Measurements from ENCODE around the gene LRRC74A.
A peak's percentile ranks its signal among the peaks of the same experiment; 100 is the strongest.
"Not testable (repeated sequence)": the region's sequence is repeated elsewhere in the genome, so short reads cannot be mapped to it uniquely, and the experiment has no call there.

Gene LRRC74A

DNA sequence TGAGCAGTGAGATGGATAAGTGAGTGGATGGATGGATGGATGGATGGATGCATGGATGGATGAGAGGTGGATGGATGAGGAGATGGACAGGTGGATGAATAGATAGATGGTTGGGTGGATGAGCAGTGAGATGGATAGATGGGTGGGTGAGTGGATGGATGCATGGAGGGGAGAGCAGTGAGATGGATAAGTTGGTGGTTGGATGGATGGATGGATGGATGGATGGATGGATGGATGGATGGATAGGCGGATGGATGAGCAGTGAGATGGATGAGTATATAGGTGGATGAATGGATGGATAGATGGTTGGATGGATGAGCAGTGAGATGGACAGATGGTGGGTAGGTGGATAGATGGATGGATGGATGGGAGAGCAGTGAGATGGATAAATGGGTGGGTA is 30.6 kb downstream of the LRRC74A start:
- DNase-seq = no peak

DNA sequence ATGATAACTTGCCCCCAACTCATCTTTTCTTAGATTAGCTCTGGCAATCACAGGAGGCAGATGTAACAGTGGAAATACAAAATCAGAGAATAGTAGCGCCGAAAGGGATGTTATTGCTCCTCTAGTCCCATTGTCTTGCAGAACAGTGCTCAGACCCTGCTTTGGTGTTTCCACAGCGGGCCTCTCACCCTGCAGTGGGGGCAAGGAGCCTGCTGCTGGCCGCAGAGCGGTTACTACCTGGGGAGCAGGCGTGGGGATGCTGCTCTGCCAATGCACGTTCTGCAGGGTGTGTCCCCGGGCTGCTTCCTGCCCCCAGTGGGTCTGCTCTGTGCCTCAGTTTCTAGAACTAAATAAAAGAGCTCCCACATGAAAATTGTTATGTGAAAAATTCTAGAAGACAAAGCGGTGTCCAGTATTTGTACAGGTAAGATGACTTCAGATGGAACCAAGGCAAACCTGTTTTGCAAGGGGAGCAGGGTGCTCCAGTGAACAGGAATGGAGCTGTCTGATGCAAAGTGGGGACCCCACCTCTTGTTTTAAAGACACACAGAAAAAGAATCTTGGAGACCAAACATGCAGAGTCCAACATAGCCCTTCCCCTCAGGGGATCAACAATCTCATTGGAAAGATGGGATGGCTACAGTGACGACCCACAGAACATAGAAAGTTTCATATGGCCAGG is 35.5 kb downstream of the LRRC74A start:
- DNase-seq = no peak

DNA sequence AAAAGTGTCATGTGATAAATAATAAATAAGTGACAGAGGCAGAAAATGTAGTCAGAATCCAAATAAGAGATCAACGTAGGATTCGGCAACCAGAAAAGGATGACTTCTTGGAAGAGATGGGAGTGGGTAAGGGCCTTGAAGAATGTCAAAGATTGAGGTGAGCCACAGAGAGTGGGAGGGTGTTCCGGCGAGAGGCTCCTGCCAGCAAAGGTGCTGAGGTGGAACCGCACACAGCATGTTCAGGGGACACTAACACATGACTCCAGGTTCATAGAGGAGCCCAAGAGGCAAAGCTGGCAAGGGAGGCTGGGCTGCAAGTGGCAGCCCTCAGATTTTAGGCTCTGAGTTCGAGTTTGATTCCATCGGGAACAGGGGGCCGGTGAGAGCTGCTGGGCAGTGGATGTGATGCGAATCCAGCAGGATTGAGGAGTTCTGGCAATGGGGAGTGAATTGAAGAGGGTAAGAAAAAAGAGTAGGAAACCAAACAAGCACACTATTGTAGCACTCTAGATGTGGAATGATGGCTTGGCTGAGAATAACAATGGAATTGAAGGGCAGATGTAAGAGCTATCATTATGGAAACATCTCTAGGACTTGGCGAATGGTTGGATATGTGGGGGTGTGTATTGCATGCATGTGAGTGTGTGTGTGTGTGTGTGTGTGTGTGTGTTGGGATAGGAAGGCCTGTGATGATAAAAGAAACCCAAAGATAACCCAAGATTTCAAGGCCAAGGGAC is 36.5 kb downstream of the LRRC74A start:
- no peak for DNase-seq

DNA sequence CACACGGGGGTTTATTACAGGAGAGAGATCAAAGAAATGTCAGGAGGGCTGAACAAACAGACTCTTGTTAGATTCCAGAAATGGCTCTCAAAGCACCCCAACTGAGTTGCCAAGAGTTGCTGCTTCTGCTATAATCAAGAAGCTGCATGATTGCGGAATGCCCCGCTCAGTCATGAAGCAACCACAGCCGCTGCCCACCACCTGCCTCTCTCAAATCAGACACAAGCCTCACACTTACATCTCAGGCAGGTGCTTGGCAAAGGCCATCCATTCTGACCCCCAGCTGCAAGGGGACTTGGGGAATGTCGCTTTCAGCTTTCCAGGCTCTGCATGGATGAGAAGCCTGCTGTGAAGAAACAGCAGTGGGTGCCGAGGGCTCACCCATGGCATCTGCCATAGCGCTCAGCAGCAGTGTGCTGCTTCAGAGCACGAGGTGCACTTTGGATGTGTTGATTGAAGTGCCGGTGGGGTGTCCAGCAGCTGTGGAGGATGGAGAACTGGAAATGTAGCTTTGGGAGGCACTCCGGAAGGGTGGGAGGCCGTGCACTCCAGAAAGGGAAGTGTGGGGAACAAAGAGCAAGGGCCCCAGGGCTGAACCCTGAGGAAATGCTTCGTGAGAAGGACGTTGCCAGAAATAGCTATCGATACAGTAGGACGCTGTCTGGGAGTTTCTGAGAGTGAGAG is 37.7 kb downstream of the LRRC74A start:
- DNase-seq = peak; percentile 29

DNA sequence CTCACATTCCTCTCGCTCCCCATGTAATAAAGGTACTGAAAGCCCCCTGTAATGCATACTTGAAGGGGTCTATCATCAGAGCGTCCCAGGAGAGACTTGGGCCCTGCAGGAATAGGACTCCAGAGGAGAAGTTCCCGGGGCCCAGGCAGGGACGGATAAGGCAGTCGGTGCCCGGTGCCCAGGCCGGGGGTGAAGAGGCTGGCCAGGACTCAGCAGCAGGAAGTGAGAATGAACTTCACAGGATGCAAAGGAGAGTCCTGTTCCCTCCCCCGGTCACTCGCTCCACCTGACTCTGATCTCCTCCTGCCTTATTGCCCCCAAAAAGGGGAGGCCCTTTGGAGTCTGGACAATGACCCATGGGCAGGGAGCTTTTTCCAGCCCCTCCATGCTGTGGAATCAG is 40.2 kb downstream of the LRRC74A start:
- DNase-seq = no peak

DNA sequence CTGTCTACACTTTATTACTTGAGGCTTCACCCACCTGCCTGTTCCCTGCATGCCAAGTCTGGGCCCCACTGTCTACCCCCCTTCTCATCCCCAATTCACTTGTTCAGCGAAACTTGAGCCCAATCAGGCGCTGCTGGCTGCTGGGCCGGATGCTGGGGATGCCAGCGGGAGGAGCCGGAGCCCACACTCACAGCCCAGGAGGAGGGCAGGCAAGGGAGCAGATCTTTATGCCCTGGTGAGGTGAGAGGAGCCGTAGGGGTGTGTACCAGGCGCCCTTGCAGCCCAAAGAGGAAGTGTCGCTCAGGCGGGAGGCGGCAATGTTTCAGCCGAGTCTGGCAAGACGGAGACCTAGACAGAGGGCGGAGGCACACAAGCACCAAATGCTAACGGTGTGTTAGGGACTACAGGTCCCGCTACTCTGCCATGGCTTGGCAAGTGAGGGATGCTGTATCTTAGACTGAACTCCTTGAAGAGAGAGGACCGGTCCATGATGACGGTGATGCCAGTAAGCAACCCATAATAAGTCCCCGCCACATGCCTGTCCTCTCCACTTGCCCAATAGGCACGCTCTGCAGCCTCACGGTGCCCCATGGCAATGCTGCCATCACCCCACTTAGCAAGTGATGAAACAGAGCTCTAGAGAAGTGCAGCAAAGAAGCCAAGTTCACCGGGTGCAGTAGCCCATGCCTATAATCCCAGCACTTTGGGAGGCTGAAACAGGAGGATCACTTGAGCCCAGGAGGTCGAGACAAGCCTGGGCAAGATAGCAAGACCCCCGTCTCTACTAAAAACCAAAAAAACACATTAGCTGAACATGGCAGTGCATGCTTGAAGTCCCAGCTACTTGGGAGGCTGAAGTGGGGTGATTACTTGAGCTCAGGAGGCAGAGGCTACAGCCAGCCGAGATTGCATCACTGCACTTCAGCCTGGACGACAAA is 41.6 kb downstream of the LRRC74A start:
- DNase-seq = no peak

DNA sequence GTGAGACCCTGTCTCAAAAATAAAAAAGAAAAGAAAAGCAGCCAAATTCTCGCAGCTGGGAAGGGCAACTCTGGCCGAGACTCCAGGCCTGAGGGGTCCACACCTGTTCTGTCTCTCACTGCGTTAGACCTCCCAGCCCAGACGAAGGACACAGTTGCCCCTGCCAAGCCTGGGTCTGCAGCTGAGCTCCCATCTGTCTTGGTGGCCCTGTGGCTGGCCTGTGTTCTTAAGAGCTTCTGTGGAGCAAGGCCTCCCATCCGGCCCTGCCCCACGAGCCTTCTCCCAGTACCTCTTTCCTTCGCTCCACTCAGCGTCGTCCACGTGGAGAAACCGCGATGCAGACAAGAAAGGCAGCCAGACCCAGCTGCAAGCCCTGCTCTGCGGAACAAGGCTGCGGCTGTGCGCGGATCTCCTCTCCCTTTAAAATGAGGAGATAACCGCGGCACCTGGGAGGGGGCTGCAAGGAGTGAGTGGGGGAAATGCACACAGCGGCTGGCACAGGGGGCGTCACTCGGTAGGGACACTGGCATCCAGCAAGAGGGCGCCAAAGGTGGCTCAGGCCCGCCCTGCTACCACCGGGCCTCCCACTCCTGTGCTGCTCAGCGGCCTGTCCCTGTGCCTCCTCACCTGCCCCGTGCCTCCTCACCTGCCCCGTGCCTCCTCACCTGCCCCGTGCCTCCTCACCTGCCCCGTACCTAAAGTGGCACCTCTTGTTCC is 42.4 kb downstream of the LRRC74A start:
- DNase-seq = no peak

DNA sequence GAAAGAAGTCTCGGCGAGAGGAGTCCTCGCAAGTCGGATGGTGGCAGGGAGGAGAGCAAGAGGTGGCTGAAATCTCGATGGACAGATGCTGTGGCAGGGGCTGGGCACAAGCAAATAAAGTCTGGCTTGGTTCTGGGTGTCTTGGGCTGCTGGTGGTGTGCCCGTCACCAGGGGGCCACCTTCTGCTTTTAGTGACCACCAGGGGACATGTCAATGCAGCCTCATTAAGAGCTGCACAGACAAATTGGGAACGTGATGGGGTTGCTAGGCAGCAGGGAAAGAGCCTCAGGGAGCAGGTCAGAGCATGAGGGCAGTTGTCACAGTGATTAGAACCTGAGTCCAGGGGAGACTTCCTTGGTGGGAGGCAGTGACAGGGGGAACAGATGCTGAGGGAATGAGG is 44.0 kb downstream of the LRRC74A start:
- DNase-seq = no peak

DNA sequence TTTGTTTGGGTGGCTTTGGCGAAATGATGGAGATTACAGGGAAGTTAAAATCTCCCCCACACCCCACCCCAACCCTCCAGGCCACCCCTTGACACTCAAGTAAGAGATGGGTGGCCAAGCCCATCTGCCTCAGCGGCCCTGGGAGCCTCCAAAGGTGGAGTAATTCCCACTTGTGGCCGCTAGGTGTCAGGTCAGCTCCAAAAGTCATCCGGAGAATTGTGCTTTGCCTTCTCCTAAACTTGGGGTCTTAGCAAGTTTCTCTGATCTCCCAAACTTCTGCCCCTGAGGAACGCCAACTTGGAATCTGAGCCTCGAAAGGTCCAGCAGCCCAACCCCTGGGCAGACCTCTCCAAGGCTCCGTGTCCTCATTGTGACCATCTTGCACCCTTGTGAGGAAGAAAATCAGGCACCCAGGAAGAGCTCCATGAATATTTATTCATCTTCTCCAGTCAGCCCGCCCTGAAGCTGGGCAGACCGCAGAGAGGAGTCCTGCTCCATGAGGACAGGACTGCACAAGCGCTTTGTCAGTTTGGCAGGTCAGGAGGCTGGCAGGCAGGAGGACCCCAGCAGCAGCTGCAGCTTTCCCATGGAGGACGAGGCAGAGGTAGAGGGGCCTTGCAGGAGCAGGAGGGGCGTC is 46.7 kb downstream of the LRRC74A start:
- DNase-seq = peak; percentile 7

DNA sequence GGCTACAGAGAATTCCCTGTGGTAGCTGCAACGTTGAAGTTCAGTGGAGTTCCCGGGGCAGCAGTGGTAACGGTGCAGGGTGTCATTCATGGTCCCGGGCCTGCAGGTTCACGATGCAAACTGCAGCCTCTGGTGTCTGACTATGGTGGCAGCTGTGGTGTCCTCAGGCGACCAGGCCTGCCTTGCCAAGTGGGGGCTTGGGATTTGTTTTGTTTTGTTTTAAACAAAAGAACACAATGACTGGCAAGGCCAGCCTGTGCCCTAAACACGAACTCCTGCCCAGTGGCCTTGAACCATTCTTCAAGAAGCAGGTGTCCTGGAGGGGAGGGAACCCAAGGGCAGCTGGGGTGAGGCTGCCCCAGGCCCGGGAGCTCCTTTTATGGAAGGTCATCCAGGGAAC is 48.5 kb downstream of the LRRC74A start:
- no peak for DNase-seq

DNA sequence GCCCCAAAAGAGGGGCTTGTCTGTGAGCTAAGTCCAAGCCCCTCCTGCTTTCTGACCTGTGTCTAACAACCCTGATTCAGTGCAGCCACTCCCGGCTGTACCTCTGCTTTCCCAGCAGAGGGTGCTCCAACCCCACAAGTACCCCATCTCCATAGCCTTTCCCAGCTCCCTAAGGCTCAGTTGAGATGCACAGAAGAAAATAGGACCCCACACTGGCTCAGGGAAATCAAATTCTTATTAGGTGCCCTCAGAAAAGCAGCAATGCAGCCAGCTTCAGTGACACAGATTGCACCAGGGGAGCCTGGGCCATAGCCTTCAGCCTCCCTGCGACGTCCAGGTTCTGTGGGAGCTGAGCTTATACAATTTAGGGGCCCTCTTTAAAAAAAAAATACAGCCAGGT is 49.9 kb downstream of the LRRC74A start:
- DNase-seq = peak; percentile 15

DNA sequence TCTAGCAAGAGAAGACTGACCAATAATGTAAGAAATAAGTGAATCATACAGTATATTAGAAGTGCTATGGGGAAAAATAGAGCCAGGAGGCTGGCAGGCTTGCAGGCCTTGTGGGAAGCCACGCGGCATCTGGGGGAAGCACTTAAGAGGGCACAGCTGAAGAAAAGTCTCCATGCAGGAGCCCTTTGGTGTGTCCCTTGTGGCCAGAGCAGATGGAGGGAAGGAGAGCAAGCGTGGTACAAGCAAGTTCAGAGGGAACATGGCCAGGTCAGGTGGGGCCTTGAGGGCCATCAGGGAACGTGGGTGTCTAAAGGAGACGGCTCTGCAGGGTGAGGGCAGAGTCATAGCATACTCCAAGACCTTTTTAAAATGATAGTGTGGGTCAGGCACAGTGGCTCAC is 51.7 kb downstream of the LRRC74A start:
- DNase-seq = no peak

DNA sequence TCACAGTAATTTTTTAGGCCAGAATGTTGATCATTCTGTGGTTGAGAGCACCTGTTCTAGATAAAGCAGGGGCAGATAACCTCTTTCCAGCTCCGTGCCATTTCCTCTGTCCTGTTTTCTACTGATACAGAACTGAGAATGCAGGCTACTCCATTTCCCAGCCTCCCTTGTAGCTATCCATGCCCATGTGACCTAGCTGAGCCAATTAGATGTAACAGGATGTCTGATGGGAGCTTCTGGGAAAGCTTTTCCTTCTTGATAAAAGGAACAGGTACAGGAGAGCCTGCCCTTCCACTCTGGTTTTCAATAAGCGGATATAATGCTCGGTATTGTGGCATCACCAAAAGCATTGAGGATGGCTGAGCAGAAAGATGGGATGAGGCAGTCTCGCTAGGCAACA is 54.2 kb downstream of the LRRC74A start:
- DNase-seq = no peak

DNA sequence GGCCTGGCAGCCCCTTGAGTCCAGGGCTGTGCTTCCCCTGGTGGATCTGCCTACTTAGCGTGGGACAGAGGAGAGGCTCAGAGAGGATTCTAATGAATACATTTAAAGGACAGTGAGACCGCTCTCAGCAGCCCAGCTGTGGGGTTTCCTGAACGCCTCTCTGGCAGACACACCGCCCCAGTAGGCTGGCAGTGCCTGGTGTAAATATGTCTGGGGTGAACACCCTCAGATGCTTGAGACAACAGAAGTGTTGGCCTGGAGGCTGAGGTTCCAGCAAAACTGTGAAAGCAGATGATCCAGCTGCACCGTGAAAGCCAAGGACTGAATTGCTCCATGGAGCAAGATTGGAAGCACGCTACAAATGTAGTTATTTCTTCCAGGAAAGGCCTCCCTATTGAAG is 55.1 kb downstream of the LRRC74A start:
- no peak for DNase-seq

DNA sequence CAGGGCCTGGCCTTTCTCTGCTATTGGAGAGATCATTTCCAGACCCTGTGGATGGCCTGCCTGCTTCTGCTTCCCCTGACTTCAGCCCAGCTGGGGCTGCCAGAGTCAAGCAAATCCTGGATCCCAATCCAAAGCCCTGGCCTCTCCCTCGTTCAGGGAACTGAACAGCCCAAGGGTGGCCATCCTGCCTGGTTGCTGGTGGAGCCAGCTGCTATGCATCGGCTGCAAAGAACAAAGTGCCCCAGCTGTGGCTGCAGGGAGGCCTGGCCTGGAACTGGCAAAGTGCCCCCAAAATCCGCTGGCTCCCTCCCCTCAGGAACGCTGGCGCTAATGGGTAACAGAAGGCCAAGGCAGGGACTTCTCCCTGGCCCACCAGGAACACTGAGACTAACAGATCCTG is 56.4 kb downstream of the LRRC74A start:
- DNase-seq = no peak

DNA sequence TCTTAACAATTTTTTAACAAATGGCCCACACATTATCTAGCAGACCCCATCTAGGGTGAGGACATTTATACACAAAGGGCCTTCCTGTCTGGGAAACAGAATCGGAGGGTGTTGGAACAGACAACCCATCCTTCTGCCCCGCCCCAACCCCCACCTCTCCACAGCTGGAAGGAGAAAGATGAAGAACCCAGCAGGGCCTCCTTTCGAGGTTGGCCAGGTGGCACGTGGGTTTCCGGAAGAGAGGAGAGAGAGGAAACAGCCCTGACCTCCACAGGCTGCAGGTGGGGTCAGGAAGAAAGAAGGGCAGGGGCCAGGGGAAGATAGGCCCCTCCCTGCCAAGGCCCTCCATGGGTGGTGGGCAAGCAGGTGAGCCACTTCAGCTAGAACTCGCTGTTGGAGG is 57.2 kb downstream of the LRRC74A start:
- DNase-seq = no peak

DNA sequence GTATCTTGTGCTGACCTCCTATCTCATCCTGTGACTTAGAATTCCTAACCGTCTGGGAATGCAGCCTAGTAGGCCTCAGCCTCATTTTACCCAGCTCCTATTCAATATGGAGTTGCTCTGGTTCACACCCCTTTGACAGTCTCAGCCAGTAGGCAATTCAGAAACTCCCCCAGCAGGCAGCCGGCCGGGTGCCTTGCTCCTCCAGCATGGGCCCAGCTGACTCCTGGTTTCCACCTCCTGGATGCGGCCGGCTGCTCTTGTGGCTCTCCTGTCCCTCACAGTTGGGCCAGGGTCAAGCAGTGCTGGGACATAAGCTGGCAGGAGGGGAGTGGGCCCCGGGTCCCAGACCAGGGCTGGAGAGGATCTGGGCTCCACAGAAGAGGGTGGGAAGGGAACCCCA is 58.2 kb downstream of the LRRC74A start:
- DNase-seq = no peak

DNA sequence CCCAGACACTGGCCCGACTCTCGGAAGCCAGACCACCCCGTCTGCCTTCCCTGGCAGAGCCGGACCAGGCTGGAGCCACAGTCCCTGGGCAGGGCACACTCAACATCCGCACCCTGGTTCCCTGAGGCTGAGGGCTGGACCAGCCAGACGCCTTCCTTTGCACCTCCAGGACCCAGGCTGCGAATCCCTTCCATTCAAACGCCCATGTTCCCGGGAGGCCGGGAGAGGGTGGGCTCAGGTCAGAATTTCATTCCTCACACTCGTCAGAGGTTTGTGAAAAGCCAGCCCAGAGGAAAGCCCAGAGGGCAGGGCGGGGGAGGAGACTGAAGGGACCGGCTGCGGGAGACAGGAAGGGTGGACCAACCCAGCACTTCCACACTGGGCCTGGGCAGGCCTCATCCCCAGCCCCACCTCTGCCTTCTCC is 58.7 kb downstream of the LRRC74A start:
- DNase-seq = no peak

DNA sequence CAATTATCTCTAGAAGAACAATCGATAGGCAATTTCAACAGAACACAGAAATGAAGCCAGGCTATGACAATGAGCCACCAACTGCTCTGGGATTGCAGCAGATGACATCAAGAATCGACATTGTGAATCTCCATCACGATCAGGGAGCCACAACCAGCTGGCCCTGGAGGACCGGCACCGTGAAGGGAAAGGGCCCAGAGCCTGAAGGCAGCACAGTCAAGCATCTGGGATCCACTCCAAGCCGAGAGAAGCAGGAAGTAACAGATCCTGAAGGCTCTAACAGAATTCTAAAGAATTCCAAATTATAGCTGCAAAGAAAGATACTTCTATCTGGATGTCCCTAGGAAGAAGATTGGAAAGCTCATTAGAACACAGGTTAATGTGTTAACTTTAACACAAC is 61.0 kb downstream of the LRRC74A start:
- no peak for DNase-seq

DNA sequence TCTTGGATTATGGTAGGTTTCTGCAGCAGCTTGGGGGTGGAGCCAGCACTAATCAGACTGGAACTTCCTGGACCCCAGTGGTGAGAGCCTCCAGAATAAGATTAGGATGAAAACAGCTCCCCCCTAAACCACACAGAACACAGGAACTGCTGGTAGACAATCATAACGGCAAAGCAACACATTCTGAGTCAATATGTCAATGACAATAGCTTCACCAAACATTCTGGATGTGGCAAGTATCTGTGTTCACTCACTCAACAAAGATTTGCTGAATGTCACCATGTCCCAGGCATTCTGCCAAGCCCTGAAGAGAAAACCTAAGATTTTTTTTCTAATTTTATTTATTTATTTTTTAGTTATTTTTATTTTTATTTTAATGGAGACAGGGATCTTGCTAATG is 65.2 kb downstream of the LRRC74A start:
- DNase-seq = no peak

DNA sequence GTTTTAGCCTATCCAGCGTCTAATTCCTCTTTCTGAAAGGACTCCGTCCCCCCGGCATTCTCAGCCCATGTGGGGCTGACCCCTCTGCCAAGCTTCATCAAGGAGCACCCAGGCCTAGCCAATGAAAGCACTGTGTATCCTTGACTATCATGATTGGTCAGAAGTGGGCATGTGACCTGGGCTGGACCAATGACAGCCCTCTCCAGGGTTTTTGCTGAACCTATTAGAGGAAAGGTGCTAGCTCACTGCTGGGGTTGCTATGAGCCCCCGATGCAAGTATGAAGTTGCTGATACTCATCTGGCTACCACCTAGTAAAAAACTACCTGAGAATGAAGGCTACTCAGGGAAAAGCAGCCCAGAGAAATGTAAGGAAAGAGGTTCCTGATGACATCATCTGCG is 68.1 kb downstream of the LRRC74A start:
- DNase-seq = no peak

DNA sequence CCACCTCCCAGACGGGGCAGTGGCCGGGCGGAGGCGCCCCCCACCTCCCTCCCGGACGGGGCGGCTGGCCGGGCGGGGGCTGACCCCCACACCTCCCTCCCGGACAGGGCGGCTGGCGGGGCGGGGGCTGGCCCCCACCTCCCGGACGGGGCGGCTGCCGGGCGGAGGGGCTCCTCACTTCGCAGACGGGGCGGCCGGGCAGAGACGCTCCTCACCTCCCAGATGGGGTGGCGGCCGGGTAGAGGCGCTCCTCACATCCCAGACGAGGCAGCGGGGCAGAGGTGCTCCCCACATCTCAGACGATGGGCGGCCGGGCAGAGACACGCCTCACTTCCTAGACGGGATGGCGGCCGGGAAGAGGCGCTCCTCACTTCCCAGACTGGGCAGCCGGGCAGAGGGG is 71.8 kb downstream of the LRRC74A start:
- not testable (repeated sequence) for DNase-seq

All from KG1 (cell line).